ENCODE results near the gene PSMC3.

DNA sequence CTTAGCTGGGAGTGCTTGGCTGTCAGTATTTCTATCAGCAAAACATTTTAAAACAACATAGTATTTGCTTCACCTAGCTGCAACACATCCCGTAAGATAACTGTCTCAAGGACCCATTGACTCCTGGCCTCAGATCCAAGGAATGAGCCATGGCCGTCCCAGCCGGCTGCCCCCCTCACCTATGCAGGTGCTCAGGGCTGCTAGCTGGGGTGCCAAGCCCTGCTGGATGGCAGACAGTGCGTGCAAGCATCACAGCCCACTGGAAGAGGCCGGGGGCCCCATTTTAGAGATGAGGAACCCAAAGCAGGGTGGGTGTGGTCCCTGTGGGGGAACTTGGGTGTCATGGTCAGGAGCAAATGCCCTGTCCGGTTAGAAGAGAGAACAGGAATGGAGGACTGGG, 8.5 kb downstream of the PSMC3 start:
- TF ChIP-seq, protein P1, sequence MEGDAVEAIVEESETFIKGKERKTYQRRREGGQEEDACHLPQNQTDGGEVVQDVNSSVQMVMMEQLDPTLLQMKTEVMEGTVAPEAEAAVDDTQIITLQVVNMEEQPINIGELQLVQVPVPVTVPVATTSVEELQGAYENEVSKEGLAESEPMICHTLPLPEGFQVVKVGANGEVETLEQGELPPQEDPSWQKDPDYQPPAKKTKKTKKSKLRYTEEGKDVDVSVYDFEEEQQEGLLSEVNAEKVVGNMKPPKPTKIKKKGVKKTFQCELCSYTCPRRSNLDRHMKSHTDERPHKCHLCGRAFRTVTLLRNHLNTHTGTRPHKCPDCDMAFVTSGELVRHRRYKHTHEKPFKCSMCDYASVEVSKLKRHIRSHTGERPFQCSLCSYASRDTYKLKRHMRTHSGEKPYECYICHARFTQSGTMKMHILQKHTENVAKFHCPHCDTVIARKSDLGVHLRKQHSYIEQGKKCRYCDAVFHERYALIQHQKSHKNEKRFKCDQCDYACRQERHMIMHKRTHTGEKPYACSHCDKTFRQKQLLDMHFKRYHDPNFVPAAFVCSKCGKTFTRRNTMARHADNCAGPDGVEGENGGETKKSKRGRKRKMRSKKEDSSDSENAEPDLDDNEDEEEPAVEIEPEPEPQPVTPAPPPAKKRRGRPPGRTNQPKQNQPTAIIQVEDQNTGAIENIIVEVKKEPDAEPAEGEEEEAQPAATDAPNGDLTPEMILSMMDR (IDR thresholded peaks at IDR 0.05; ENCODE audit: insufficient read depth, low read depth, low read length) = no peak
- TF ChIP-seq EZH2 (IDR thresholded peaks at IDR 0.05; ENCODE audit: insufficient read depth, low read length) = no peak

All from astrocyte (in vitro differentiated cells and primary cell).